Gastroesophageal sphincter (tissue), 4 donors: ENCODE results near the gene ADAM10. TPM values are rescaled to one million over a fixed set of nuclear protein-coding genes. Genes with fewer than 3 reads are reported as not detected.
A peak's percentile ranks its signal among the peaks of the same experiment; 100 is the strongest.

ENCODE experiments used
- ATAC-seq: fragments of 150-250 bp; one replicate; pipeline ENCODE4 v1.9.1; 2016; ENCODE audit warnings: mild to moderate bottlenecking, moderate library complexity
- H3K27ac ChIP-seq, 4 donors: fragments of 200-600 bp; sonication (generic) in 3 of 4; 1 replicate in 3 of 4; 2 replicates in 1 of 4; pipeline ENCODE4 v1.5.1; 2016 to 2019
- H3K27me3 ChIP-seq: fragments of 200-600 bp; sonication (generic); one replicate; pipeline ENCODE4 v1.5.1; 2019
- H3K36me3 ChIP-seq, 2 donors: fragments of 200-600 bp; sonication (generic); one replicate each; pipeline ENCODE4 v1.5.1; 2019; ENCODE audit warnings: control low read depth in 1 of 2
- H3K4me1 ChIP-seq, 3 donors: fragments of 200-600 bp; sonication (generic); 1 replicate in 2 of 3; 2 replicates in 1 of 3; pipeline ENCODE4 v1.5.1; 2016 to 2019; ENCODE audit warnings: control low read depth in 2 of 3
- H3K4me3 ChIP-seq, 2 donors: fragments of 200-600 bp; sonication (generic); one replicate each; pipeline ENCODE4 v1.5.1; 2019; ENCODE audit warnings: mild to moderate bottlenecking in 1 of 2, moderate library complexity in 1 of 2
- H3K9me3 ChIP-seq, 3 donors: fragments of 200-600 bp; sonication (generic); one replicate each; pipeline ENCODE4 v1.5.1; 2017 to 2019; ENCODE audit warnings: control low read depth in 2 of 3
- CTCF ChIP-seq, 4 experiments: fragments of 200-600 bp in 2 of 4; fragments of 450-650 bp in 2 of 4; sonication (generic) in 1 of 4; IDR thresholded peaks; one replicate each; pipeline ENCODE4 v1.5.1; 2017 to 2019; ENCODE audit warnings: antibody characterized with exemption in 4 of 4, mild to moderate bottlenecking in 2 of 4, moderate library complexity in 2 of 4
- EP300 ChIP-seq: sonication (generic); formaldehyde crosslinking; IDR thresholded peaks from one replicate; pipeline ENCODE4 v1.6.1; 2017; ENCODE audit warnings: antibody characterized with exemption, mild to moderate bottlenecking
- POLR2A ChIP-seq, 2 donors: fragments of 450-650 bp; IDR thresholded peaks; one replicate each; pipeline ENCODE4 v1.6.1; 2017; ENCODE audit warnings: antibody characterized with exemption in 2 of 2, mild to moderate bottlenecking in 2 of 2, moderate library complexity in 1 of 2
- POLR2AphosphoS5 ChIP-seq: sonication (generic); formaldehyde crosslinking; IDR thresholded peaks from one replicate; pipeline ENCODE4 v1.6.1; 2017; ENCODE audit warnings: antibody characterized with exemption
- WGBS, 2 donors: methylation state at CpG; one replicate each; pipeline ENCODE4 v1.1.5; 2018; ENCODE audit warnings: low coverage in 1 of 2; 5-methylcytosine and 5-hydroxymethylcytosine counted together
- total RNA-seq, 4 donors: library from RNA; depleted of rRNA; stranded (reverse); fragments of >200 nt; gene quantifications; one replicate each; pipeline ENCODE4 v1.1.0, GENCODE V29; 2016

The ADAM10 gene
- total RNA-seq, 4 donors from 2014 or later, result 59.5 to 69.1 (median 62.3) TPM

GRCh38 chr15:58785355-58785754 lies 35.8 kb upstream of the ADAM10 start:
- no peak for ATAC-seq
- no peak for TF ChIP-seq CTCF (IDR thresholded peaks at IDR 0.05)

GRCh38 chr15:58779554-58779953 lies 30.0 kb upstream of the ADAM10 start:
- no peak overlapping the region for H3K4me3 ChIP-seq
- WGBS, 2 donors, result 86 to 88% methylated on average over 1 of the region's 1 CpG
- peaks cover 0 to 63% (median 3%) of the 10 kb centered on the region in 3 donors for H3K4me1 ChIP-seq
- H3K27ac ChIP-seq, result no peak overlapping the region
- H3K36me3 ChIP-seq, result peaks cover 0 to 5% of the 10 kb centered on the region in 2 donors
- H3K9me3 ChIP-seq, result no peaks in the 10 kb centered on the region
- H3K27me3 ChIP-seq, result no peaks in the 10 kb centered on the region
- TF ChIP-seq POLR2AphosphoS5 (no peak), EP300 (no peak), CTCF (IDR thresholded peaks at IDR 0.05) (no peak), POLR2A (IDR thresholded peaks at IDR 0.05) (no peak)
- no peak for ATAC-seq

More at GRCh38 chr15:58785355-58785754, 35.8 kb upstream of the ADAM10 start:
- no peaks in the 10 kb centered on the region for H3K9me3 ChIP-seq
- H3K27ac ChIP-seq, result peak overlapping the region in 1 of 4 donors; percentile 17
- peaks cover 0 to 39% (median 2%) of the 10 kb centered on the region in 3 donors for H3K4me1 ChIP-seq
- H3K4me3 ChIP-seq, result peak overlapping the region in 1 of 2 donors; percentile 9
- peaks cover 0 to 12% of the 10 kb centered on the region in 2 donors for H3K36me3 ChIP-seq
- WGBS, 2 donors, result 42 to 50% methylated on average over 6 of the region's 6 CpGs
- H3K27me3 ChIP-seq, result no peaks in the 10 kb centered on the region

GRCh38 chr15:58777107-58777506 lies 27.6 kb upstream of the ADAM10 start:
- no peak overlapping the region for H3K27ac ChIP-seq
- H3K27me3 ChIP-seq, result no peaks in the 10 kb centered on the region
- no peak overlapping the region for H3K4me3 ChIP-seq
- TF ChIP-seq CTCF (IDR thresholded peaks at IDR 0.05), result no peak
- TF ChIP-seq POLR2A (IDR thresholded peaks at IDR 0.05), result no peak
- no peak for TF ChIP-seq POLR2AphosphoS5
- TF ChIP-seq EP300, result no peak
- no peaks in the 10 kb centered on the region for H3K9me3 ChIP-seq
- H3K4me1 ChIP-seq, result peaks cover 0 to 69% (median 4%) of the 10 kb centered on the region in 3 donors
- no peak for ATAC-seq
- H3K36me3 ChIP-seq, result peaks cover 0 to 5% of the 10 kb centered on the region in 2 donors
- 89 to 92% methylated on average over 3 of the region's 4 CpGs for WGBS, 2 donors

- Histone ChIP-seq H3K4me1 (peaks cover 0 to 68% (median 4%) of the 10 kb centered on the region in 3 donors), H3K4me3 (no peak overlapping the region), H3K36me3 (peaks cover 0 to 5% of the 10 kb centered on the region in 2 donors), H3K27me3 (no peaks in the 10 kb centered on the region), H3K27ac (no peak overlapping the region), H3K9me3 (no peaks in the 10 kb centered on the region)
- no peak for ATAC-seq
- TF ChIP-seq POLR2A (IDR thresholded peaks at IDR 0.05) (no peak), EP300 (no peak), POLR2AphosphoS5 (no peak), CTCF (IDR thresholded peaks at IDR 0.05) (no peak)
- 94 to 97% methylated on average over 3 of the region's 3 CpGs for WGBS, 2 donors
These were observed 25.9 kb upstream of the ADAM10 start for GRCh38 chr15:58775402-58775801.

GRCh38 chr15:58773024-58773423 lies 23.5 kb upstream of the ADAM10 start:
- H3K4me1 ChIP-seq, result peaks cover 0 to 65% (median 4%) of the 10 kb centered on the region in 3 donors
- 25 to 48% methylated on average over 4 of the region's 4 CpGs for WGBS, 2 donors
- no peaks in the 10 kb centered on the region for H3K27me3 ChIP-seq
- peak overlapping the region; percentile 89 to 97 for H3K4me3 ChIP-seq
- no peaks in the 10 kb centered on the region for H3K36me3 ChIP-seq
- no peaks in the 10 kb centered on the region for H3K9me3 ChIP-seq
- TF ChIP-seq POLR2AphosphoS5 (no peak), POLR2A (IDR thresholded peaks at IDR 0.05) (no peak), CTCF (IDR thresholded peaks at IDR 0.05) (no peak), EP300 (no peak)
- ATAC-seq, result no peak
- peak overlapping the region; percentile 96 to 99 (median 99) for H3K27ac ChIP-seq
